Stimulated activated CD4-positive, alpha-beta T cell treated with anti-CD3 and anti-CD28 coated beads, TNF-alpha, amount 100 ng/mL, for 24 hours (primary cell): ENCODE data around the gene CHST5.
"Not testable (repeated sequence)": the region's sequence is repeated elsewhere in the genome, so short reads cannot be mapped to it uniquely, and the experiment has no call there.

Experiments used
- DNase-seq, 3 experiments: peaks; one replicate each; pipeline ENCODE4 v3.0.0-alpha.2; 2020; ENCODE audit warnings: low read depth in 3 of 3

The CHST5 gene

DNA sequence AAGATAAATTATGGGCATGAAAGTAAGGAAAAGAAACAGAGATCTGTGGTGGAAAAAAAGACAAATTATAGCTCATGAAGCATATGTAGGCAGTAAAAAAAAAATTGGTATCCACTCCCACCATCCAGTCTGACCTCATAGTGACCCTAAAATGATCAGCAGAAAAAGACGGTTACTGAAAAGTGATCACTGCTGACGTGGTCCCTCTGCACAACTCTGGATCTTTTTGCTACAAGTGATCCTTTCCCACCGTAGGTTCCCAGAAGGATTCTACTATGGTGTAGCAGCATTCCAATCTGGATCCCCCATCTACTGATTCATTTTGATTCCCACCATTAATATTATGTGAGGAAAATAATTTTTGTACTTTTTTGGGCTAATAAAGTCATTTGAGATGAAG, 29.8 kb downstream of the CHST5 start:
- DNase-seq, result no peak

DNA sequence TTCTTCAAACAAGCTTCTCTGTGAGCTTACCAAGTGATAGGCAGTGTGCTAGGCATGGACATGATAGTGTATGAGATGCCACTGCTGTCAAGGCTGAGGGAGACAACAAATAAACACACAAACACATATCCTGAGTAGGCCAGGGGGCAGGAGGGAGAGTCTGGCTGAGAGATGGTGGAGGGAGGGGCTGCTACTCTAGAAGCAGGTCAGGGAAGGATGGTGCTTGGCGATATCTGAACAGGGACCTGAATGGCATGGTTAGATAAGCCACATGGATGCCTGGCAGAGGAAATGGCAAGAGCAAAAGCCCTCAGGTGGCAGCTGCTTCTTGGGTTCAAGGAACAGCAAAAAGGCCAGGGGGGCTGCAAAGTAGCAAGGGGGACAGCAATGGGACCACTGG, 32.1 kb downstream of the CHST5 start:
- no peak for DNase-seq

GRCh38 chr16:75502916-75503605, 32.8 kb downstream of the CHST5 start:
- no peak for DNase-seq

DNA sequence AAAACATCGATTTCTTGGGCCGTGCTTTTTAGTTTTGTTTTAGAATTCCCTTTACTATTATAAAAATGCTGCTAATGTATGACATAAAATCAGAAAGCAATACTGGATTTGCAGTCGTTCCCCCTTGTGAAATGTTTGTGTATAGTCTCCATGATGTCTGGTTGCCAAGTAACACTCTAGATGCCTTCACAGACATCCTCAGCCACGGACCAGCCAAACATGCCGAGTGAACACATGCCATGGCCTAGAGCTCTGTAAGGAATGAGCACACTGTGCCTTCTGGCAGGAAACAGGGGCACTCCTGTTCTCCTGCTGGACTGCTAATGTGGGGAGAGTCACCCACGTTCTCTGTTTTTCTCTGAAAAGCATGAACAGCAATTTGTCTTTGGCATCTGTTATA, 34.1 kb downstream of the CHST5 start:
- DNase-seq, result not testable (repeated sequence)

- DNase-seq, result no peak
Observed at GRCh38 chr16:75501359-75501758, 34.5 kb downstream of the CHST5 start.

DNA sequence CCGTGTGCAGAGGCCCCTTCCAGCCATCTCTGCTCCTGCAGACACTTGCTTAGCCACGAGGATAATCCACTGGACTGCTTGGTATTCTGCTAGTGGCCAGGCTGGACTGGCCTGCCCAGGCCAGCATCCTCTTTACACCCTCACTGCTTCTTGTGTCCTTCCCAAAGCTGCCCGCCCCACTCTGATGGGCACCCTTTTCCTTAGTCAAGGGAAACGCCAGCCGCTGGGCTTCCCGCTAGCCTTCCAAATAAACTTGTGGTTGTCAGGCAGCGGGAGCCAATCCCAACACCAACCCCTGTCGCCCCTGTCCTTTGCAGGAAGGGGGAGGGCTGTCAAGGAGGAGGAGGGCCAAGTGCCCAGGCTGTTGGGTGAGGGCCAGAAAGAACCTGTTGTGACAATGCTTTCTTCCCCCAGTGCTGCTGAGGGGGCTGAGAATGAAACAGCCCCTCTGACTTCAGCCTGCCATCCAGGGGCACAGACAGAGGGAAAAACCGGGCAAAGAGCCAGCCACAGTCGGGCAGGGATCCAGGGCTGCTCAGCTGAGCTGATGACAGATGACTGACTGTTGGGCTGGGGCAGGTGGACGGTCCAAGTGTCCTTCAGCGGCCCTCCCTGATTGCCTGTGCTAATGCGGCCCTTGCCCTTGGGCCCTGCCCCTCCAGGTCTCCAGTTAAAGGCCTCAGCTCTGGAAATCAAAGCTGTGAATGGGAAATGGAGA, 37.1 kb downstream of the CHST5 start:
- not testable (repeated sequence) for DNase-seq

DNA sequence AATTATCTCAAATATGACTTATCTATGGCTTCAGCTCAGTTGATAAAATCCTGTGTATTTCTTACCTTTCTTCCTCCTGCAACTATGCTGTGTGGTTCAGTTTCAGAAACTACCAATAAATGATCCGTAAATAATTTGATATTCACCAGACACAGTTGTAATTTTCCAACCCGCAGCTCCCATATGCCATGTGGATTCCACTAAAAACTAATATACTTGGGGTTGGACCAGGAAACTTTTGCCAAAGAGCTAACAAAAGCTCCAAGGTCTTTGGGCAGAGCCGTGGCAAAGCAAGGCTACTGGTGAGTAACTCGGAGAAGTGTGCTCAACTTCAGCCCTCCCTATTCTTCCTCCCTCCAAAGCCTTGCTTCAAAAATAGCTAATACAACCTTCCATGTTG, 38.4 kb downstream of the CHST5 start:
- no peak for DNase-seq

GRCh38 chr16:75495076-75495674, 40.7 kb downstream of the CHST5 start, which contains the start of gene CHST6:
CHST6 (minus strand) TSS chr16:75495441; CDS start chr16:75479828, 15,613 bp downstream.
- DNase-seq, result peak in 1 of 3 experiments; percentile 24

DNA sequence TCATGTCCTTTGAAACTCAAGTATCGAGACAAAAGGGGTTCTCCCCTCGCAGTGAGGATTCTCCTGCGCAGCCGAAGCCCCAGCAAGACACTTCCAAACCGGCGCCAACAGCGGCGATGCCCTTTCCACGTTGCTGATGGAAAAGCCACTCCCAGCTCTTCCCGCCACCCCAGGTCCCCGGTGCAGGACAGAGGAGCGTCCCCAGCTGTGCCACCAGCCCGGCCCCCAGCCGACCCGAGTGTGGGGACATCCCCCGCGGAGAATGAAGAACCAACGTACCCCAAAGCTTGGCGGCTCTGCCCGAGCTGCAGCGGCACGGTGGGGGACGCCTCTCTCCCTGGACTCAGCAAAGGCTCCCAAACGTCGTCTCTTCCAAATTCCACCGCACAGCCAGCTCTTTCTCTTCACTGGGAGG, 41.2 kb downstream of the CHST5 start:
- DNase-seq, result no peak

DNA sequence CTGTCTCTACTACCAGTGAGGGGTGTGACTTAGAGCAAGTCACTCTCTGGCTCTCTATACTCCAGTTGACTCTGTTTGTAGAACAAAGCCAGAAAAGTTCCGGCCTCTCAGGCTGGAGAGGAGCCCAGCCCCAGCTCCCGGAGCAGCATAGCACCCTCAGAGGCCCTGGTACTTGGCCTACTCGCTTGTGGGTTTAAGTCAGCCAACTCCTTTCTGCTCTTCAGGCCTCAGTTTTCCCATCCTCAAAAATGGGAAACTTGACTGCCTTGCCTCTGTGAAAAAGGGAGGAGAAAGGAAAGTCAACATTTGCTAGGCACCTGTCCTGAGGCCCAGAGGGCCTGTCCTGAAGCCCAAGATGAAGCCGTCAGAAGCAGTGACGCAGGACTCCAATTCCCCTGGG, 41.7 kb downstream of the CHST5 start:
- DNase-seq, result no peak

- no peak for DNase-seq
Observed at GRCh38 chr16:75491876-75492275, 44.0 kb downstream of the CHST5 start.

- DNase-seq, result no peak
Observed at GRCh38 chr16:75488322-75488721, 47.6 kb downstream of the CHST5 start.

- DNase-seq, result no peak
Observed at GRCh38 chr16:75486676-75487313, 49.1 kb downstream of the CHST5 start.

DNA sequence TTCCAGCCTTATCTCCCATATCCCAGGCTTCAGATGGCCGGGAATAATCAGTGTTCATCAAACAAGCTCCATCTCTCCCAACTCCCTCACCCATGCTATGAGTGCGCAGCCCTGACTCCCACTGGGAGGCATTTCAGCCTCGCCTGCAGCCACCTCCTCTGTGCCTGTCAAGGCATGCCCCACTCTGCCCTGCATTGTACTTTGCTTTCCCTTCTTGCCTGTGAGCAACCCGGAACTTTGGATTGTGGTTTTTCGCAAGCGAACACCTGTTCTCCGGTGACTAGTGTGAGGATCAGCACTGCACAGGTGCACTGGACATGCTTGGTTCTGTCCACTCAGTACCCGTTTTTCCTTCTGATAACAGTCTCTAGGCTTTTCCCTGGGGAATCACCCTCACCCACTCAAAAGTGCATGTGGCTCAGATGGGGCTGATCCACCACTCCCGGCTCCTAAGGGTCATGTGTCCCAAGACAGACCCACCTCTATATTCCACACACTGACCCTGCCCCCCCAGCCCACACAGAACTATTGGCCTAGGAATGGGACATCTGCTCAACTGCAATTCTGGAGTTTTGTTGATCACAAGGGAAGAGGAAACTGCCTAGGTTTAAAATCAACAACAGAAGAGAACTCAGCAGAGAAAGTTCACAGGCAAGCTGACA, 49.8 kb downstream of the CHST5 start:
- no peak for DNase-seq

- no peak for DNase-seq
Observed at GRCh38 chr16:75485230-75486013, 50.5 kb downstream of the CHST5 start.

DNA sequence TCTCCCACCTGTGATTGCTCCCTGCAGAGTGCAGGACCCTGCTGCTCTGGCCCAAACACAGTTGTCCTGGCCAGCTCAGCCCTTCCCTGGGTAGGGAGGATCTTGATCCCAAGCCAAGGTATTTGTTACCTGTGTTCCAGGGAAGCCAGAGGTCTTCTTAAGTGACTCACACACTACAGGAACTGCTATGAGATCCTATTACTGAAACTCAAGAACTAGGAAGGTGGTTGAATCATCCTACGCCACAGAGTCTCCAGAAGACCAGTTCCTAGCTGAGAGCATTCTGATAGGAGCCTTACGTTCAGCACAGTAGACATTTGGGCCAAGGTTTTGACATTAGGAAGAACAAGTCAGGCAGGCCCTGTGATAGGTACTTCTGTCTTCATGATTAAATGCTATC, 52.7 kb downstream of the CHST5 start:
- DNase-seq, result no peak

- DNase-seq, result no peak
Observed at GRCh38 chr16:75482434-75483205, 53.3 kb downstream of the CHST5 start.

GRCh38 chr16:75481475-75481874, 54.4 kb downstream of the CHST5 start:
- DNase-seq, result no peak

GRCh38 chr16:75479421-75479990, 56.4 kb downstream of the CHST5 start:
- no peak for DNase-seq
